GM23248 (cell line): ENCODE data around the gene P2RY11.

Experiments
- EZH2 ChIP-seq: fragments of 200-600 bp; sonication (generic); IDR thresholded peaks from 2 replicates; pipeline ENCODE4 v1.6.1; 2018; ENCODE audit warnings: antibody characterized with exemption, mild to moderate bottlenecking; ENCODE audit not compliant: insufficient read depth, poor library complexity, severe bottlenecking
- EZH2phosphoT487 ChIP-seq: fragments of 200-600 bp; sonication (generic); IDR thresholded peaks from 2 replicates; pipeline ENCODE4 v1.6.1; 2018; ENCODE audit warnings: antibody characterized with exemption, moderate library complexity, mild to moderate bottlenecking, low read depth; ENCODE audit not compliant: insufficient read depth

DNA sequence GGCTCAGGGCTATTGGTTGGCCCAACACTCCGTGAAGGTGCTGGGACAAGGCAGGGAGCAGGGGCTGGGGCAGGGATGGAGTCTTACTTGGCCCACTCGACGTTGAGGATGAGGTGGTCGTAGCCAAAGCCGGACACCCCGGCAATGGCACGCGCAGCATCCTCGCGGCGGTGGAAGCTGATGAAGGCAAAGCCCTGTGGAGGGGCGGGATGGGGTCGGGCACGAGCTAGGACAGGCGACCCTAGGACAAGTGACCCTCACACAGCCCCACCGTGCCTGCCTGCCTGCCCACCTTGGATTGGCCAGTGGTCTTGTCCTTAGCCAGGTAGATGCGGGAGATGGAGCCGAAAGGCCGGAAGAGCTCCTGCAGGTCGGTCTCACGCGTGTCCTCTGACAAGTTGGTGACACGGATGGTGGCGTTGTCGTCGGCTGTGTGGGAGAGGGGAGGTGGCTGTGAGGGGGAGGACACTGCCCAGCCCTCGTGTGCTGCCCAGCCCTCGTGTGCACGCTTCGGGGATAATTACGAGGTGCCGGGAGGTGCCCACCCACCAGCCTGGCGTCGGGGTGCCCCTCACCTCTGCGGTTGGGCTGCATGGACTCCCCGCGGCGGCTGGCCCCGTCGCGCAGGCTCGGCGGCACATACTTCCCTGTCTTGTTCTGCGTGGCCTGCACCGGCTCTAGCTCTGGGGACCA lies 4.0 kb downstream of the P2RY11 start:
- TF ChIP-seq EZH2: no peak
- TF ChIP-seq EZH2phosphoT487: no peak
